ENCODE measurements around the gene MBP.

The MBP gene

DNA sequence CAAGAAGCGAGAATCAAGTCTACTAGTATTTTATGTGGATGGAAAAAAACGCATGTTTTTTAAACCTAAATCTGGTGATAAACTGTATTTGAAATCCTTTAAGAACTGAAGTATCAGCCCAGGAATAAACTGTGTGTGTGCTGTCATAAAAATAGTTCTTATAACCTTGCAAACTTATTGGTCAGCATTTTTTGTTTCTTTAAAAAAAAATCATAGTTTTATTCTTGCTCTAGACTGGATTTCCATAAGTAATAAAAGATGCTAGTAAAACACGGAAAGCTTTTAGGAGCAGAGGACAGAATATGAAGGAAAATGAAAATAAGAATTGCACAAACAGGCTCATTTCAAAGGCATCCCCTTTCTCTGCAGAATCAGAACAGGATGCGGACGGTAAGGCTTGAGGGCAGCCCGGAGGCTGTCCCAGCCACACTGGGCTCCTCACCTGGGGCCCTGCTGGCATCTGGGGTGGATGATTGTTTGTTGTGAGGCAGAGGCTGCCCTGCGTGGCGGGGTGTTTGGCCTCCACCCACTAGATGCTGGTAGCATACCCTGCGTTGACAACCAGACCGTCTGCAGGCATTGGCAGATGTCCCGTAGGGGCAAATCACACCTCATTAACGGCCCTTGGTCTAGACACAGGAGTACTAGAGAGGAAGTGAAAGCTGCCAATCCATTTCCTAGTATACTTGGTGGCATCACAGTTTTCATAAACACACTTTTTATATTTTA is 52.5 kb downstream of the MBP start:
- H3K4me2 ChIP-seq, result no peak overlapping the region
- no peak overlapping the region for H3K27ac ChIP-seq
- H3K27me3 ChIP-seq (ENCODE audit: insufficient read depth, low read depth), result no peaks in the 10 kb centered on the region
- H2AFZ ChIP-seq (ENCODE audit: low read depth), result no peak overlapping the region
- no peaks in the 10 kb centered on the region for H3K4me1 ChIP-seq (ENCODE audit: low read depth, poor library complexity, severe bottlenecking)
- no peaks in the 10 kb centered on the region for H3K36me3 ChIP-seq (ENCODE audit: insufficient read depth)
- no peak overlapping the region for H3K9ac ChIP-seq
- H3K4me3 ChIP-seq (IDR thresholded peaks at IDR 0.05; ENCODE audit: insufficient read depth, low read depth, low read length), result no peak overlapping the region
- no peaks in the 10 kb centered on the region for H4K20me1 ChIP-seq (ENCODE audit: insufficient read depth)
- H3K79me2 ChIP-seq (ENCODE audit: insufficient read depth, low read depth), result no peaks in the 10 kb centered on the region
- TF ChIP-seq, protein P1, sequence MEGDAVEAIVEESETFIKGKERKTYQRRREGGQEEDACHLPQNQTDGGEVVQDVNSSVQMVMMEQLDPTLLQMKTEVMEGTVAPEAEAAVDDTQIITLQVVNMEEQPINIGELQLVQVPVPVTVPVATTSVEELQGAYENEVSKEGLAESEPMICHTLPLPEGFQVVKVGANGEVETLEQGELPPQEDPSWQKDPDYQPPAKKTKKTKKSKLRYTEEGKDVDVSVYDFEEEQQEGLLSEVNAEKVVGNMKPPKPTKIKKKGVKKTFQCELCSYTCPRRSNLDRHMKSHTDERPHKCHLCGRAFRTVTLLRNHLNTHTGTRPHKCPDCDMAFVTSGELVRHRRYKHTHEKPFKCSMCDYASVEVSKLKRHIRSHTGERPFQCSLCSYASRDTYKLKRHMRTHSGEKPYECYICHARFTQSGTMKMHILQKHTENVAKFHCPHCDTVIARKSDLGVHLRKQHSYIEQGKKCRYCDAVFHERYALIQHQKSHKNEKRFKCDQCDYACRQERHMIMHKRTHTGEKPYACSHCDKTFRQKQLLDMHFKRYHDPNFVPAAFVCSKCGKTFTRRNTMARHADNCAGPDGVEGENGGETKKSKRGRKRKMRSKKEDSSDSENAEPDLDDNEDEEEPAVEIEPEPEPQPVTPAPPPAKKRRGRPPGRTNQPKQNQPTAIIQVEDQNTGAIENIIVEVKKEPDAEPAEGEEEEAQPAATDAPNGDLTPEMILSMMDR (conservative IDR thresholded peaks at IDR 0.05; ENCODE audit: low read depth, low read length), result no peak

DNA sequence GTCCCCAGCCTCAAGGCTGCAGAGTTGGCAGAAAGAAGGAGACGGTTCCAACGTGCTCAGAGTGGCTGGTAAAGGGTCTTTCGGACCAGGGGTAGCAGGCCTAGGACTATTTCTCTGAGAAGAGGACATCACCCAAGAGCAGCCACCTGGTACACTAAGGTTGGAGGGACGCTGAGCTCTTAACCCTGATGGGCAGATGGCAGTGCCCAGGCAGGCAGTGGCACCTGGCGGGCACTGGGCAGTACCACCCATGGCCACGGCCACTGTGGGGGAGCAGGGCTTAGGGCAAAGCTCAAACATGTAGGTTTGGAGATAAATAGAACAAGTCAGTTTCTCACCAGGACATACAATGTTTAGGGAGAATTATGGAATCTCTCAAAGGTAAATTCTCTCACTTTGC is 53.5 kb downstream of the MBP start:
- no peaks in the 10 kb centered on the region for H3K79me2 ChIP-seq (ENCODE audit: insufficient read depth, low read depth)
- no peak overlapping the region for H3K4me3 ChIP-seq (IDR thresholded peaks at IDR 0.05; ENCODE audit: insufficient read depth, low read depth, low read length)
- H4K20me1 ChIP-seq (ENCODE audit: insufficient read depth), result no peaks in the 10 kb centered on the region
- no peak overlapping the region for H3K27ac ChIP-seq
- H3K27me3 ChIP-seq (ENCODE audit: insufficient read depth, low read depth), result no peaks in the 10 kb centered on the region
- TF ChIP-seq, protein P1 (conservative IDR thresholded peaks at IDR 0.05; ENCODE audit: low read depth, low read length), result no peak
- H3K4me1 ChIP-seq (ENCODE audit: low read depth, poor library complexity, severe bottlenecking), result no peaks in the 10 kb centered on the region
- H3K9ac ChIP-seq, result no peak overlapping the region
- no peak overlapping the region for H2AFZ ChIP-seq (ENCODE audit: low read depth)
- no peak overlapping the region for H3K4me2 ChIP-seq
- no peaks in the 10 kb centered on the region for H3K36me3 ChIP-seq (ENCODE audit: insufficient read depth)

DNA sequence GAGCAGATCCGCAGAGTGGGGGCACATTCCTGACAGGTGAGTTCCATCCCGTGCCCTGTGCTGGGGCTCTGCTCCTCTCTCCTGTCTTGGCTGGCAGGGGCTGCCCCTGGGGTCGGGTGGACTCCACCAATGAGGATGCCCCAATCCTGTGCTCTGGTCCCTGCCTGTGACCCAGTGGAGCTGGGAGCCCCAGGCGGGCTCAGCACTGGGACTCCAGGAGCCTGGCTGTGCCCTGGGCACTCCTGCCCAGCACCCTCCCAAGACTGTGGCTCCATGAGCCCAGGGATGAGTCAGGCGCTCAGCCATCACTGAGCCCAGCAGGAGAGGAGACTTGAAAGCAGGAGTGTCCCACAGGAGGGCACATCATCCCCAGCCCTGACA is 53.9 kb downstream of the MBP start:
- H3K4me1 ChIP-seq (ENCODE audit: low read depth, poor library complexity, severe bottlenecking), result no peaks in the 10 kb centered on the region
- no peaks in the 10 kb centered on the region for H4K20me1 ChIP-seq (ENCODE audit: insufficient read depth)
- H3K27ac ChIP-seq, result no peak overlapping the region
- no peak overlapping the region for H3K9ac ChIP-seq
- no peak overlapping the region for H3K4me3 ChIP-seq (IDR thresholded peaks at IDR 0.05; ENCODE audit: insufficient read depth, low read depth, low read length)
- H3K36me3 ChIP-seq (ENCODE audit: insufficient read depth), result no peaks in the 10 kb centered on the region
- TF ChIP-seq, protein P1 (conservative IDR thresholded peaks at IDR 0.05; ENCODE audit: low read depth, low read length), result no peak
- H3K4me2 ChIP-seq, result no peak overlapping the region
- no peaks in the 10 kb centered on the region for H3K79me2 ChIP-seq (ENCODE audit: insufficient read depth, low read depth)
- H3K27me3 ChIP-seq (ENCODE audit: insufficient read depth, low read depth), result no peaks in the 10 kb centered on the region
- H2AFZ ChIP-seq (ENCODE audit: low read depth), result no peak overlapping the region

DNA sequence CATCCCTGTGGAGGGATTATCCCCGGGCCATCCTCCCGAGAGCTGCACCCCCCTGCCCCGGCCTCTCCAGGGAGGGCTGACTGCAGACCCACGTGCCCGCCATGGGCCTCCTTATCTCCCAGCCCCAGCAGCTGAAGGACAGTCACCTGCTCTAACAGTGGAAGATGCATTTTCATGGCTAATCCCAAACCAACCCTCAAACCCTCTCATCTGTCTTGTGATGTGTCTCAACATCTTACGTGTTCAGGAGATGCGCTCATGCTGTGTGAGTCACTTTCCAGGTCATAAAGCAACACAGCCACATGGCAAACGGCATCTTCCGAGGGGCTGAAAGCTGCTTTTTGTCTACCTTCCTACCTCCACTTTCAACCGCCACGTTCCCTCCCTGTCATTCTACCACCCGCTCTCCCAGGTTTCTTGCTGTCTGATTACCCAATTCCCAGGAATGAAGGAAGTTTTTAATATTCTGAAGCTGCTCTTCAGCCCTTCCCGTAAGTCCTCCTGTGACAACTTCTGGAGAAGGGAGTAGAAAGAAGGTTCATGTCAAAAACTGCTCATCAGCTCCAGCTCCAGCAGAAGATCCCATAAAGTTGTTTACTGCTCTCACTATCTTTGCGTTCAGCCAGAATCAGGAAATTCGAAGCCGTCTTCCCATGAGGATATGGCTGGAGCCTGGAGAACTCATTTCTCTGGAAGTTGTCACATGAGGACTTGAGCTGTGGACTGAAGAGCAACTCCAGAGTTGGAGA is 54.5 kb downstream of the MBP start:
- TF ChIP-seq, protein P1 (conservative IDR thresholded peaks at IDR 0.05; ENCODE audit: low read depth, low read length), result no peak
- no peak overlapping the region for H2AFZ ChIP-seq (ENCODE audit: low read depth)
- no peaks in the 10 kb centered on the region for H3K36me3 ChIP-seq (ENCODE audit: insufficient read depth)
- H3K4me3 ChIP-seq (IDR thresholded peaks at IDR 0.05; ENCODE audit: insufficient read depth, low read depth, low read length), result no peak overlapping the region
- H3K9ac ChIP-seq, result no peak overlapping the region
- no peaks in the 10 kb centered on the region for H3K79me2 ChIP-seq (ENCODE audit: insufficient read depth, low read depth)
- no peak overlapping the region for H3K27ac ChIP-seq
- no peaks in the 10 kb centered on the region for H3K27me3 ChIP-seq (ENCODE audit: insufficient read depth, low read depth)
- H4K20me1 ChIP-seq (ENCODE audit: insufficient read depth), result no peaks in the 10 kb centered on the region
- H3K4me2 ChIP-seq, result no peak overlapping the region
- H3K4me1 ChIP-seq (ENCODE audit: low read depth, poor library complexity, severe bottlenecking), result no peaks in the 10 kb centered on the region
